Bronchial epithelial cell (primary cell): Measurements from ENCODE around the gene NTF4. TPM values are rescaled to one million over a fixed set of nuclear protein-coding genes. Genes with fewer than 3 reads are reported as not detected.
"Not testable (repeated sequence)": the region's sequence is repeated elsewhere in the genome, so short reads cannot be mapped to it uniquely, and the experiment has no call there.

Experiments used
- DNase-seq: peaks from one replicate; pipeline ENCODE4 v3.0.0-alpha.2; 2010; ENCODE audit warnings: low read depth
- FAIRE-seq: peaks from 2 replicates; lab custom pipeline; 2011; peaks lifted over from hg19 to GRCh38; lab: Jason Lieb, UNC
- H3K27me3 ChIP-seq: 2 replicates; pipeline ENCODE4 v1.5.1; 2011; ENCODE audit warnings: low read length; ENCODE audit not compliant: control insufficient read depth, insufficient read depth
- H3K36me3 ChIP-seq: 2 replicates; pipeline ENCODE4 v1.5.1; 2011; ENCODE audit warnings: low read length; ENCODE audit not compliant: control insufficient read depth, insufficient read depth
- H3K4me3 ChIP-seq: 2 replicates; pipeline ENCODE4 v1.5.1; 2011; ENCODE audit warnings: mild to moderate bottlenecking, low read depth, low read length, control low read depth
- total RNA-seq: library from RNA; depleted of rRNA; stranded (reverse); fragments of >200 nt; gene quantifications from 2 replicates; pipeline ENCODE4 v1.2.1, GENCODE V29; 2014
- TF ChIP-seq, protein P1 (sequence below): IDR thresholded peaks from 2 replicates; pipeline ENCODE4 v1.5.1; 2011; ENCODE audit warnings: mild to moderate bottlenecking, moderate library complexity, low read length, control low read depth, inconsistent platforms; ENCODE audit not compliant: insufficient read depth, severe bottlenecking

Gene NTF4
- total RNA-seq, 1 donor from 2014 or later = 3.2 TPM

DNA sequence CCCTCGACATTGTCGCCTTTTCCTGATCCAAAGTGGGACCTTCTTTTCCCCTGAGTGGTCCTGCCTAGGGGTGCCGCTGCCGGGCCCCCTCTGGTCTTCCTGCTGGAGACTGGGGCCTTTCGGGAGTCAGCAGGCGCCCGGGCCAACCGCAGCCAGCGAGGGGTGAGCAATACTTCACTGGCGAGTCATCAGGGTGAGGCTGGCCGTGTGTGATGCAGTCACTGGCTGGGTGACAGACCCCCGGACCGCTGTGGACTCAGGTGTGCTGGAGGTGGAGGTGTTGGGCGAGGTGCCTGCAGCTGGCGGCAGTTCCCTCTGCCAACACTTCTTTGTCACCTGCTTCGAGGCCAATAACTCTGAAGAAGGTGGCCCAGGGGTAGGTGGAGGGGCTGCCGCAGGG, 22.4 kb downstream of the NTF4 start:
- DNase-seq = peak; percentile 66
- H3K4me3 ChIP-seq = no peak overlapping the region
- no peaks in the 10 kb centered on the region for H3K36me3 ChIP-seq
- no peaks in the 10 kb centered on the region for H3K27me3 ChIP-seq
- TF ChIP-seq, protein P1, sequence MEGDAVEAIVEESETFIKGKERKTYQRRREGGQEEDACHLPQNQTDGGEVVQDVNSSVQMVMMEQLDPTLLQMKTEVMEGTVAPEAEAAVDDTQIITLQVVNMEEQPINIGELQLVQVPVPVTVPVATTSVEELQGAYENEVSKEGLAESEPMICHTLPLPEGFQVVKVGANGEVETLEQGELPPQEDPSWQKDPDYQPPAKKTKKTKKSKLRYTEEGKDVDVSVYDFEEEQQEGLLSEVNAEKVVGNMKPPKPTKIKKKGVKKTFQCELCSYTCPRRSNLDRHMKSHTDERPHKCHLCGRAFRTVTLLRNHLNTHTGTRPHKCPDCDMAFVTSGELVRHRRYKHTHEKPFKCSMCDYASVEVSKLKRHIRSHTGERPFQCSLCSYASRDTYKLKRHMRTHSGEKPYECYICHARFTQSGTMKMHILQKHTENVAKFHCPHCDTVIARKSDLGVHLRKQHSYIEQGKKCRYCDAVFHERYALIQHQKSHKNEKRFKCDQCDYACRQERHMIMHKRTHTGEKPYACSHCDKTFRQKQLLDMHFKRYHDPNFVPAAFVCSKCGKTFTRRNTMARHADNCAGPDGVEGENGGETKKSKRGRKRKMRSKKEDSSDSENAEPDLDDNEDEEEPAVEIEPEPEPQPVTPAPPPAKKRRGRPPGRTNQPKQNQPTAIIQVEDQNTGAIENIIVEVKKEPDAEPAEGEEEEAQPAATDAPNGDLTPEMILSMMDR = no peak
- no peak for FAIRE-seq

DNA sequence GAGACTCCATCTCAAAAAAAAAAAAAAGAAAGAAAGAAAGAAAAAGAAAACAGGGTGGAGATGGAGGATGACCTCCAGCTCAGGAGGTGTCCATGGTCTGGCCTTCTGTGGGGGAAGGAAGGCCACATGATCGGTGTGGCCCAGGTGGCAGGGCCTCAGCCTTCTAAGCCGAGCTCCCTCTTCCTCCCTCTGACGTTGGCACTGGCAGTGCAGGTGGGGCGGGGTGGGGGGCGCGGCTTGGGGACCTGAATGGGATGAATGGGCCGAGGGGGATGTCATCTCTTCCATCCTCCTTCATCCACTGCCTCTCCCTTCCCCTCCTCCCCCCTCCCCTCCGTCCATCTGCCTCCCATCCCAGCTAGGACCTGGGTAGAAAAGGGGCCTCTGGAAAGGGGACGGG, 24.9 kb downstream of the NTF4 start:
- FAIRE-seq, H3K4me3 ChIP-seq, DNase-seq, H3K27me3 ChIP-seq, H3K36me3 ChIP-seq: not testable (repeated sequence)

DNA sequence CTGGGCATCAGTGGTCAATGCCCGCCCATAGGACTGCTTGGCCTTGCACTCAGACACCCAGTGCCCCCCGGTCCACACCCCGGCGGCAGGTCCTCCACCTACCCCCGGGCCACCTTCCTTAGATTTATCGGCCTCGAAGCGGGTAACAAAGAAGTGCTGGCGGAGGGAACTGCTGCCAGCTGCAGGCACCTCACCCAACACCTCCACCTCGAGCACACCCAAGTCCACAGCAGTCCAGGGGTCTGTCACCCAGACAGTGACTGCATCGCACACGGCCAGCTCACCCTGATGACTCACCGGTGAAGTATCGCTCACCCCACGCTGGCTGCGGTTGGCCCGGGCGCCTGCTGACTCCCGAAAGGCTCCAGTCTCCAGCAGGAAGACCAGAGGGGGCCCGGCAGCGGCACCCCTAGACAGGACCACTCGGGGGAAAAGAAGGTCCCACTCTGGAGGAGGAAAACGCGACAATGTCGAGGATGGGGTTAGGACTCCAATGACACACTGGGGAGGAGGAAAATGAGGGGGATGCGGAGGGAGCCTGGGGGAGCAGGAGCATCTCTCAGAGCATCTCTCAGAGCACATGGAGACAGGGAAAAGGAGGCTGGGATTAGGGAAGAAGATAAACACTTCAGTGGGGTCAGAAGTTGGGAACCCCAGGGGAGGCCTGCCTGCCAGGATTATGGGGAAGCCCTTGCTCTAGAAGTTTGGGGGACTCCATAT, 25.9 kb downstream of the NTF4 start:
- DNase-seq = peak; percentile 50

DNA sequence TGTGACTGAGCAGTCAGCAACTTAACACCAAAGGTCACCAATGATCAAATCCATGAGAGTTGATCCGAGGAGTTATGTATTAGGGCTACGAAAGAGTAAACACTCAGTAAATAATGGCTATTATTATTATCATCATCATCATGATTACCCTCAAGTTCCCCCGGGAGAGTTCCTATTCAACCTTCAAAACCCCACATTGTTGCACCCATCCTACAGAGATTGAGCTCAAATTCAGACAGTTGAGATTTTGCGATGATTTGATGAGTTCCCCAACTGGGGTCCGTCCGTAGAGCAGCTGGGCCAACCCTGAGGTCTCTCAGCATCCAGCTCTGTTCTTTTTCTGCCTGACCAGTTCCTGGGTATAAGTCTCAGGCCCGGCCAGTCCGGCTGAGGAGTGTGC, 26.5 kb downstream of the NTF4 start:
- not testable (repeated sequence) for FAIRE-seq, H3K4me3 ChIP-seq, H3K27me3 ChIP-seq, H3K36me3 ChIP-seq, DNase-seq

More for the DNA sequence above, 25.9 kb downstream of the NTF4 start:
- not testable (repeated sequence) for H3K4me3 ChIP-seq, H3K36me3 ChIP-seq, H3K27me3 ChIP-seq, FAIRE-seq

DNA sequence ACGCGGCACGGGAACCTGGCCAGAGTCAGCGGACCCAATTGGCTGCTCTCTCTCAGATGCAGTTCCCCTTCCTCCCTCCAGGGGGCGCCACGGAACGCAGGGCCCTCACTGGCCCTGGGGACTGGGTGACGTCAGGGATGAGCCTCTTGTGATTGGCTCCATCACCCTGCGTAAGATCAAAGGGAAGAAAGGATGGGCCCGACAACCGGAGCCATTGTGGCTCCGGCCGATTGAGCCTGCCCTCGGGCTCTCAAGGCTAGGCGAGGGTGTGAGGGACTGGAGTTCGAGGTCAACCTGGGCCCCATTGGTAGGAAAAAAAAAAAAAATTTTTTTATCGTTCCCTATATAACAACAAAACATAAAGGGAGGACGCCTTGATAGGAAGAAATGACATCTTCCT, 27.8 kb downstream of the NTF4 start, which contains the start of gene CGB1:
Gene CGB1 (minus strand): TSS at position 81 of the 400 bp plus-strand sequence. CDS start 184 bp downstream, outside the sequence.
- TF ChIP-seq, protein P1 = peak; percentile 47
- not testable (repeated sequence) for DNase-seq, H3K4me3 ChIP-seq, FAIRE-seq, H3K36me3 ChIP-seq, H3K27me3 ChIP-seq

DNA sequence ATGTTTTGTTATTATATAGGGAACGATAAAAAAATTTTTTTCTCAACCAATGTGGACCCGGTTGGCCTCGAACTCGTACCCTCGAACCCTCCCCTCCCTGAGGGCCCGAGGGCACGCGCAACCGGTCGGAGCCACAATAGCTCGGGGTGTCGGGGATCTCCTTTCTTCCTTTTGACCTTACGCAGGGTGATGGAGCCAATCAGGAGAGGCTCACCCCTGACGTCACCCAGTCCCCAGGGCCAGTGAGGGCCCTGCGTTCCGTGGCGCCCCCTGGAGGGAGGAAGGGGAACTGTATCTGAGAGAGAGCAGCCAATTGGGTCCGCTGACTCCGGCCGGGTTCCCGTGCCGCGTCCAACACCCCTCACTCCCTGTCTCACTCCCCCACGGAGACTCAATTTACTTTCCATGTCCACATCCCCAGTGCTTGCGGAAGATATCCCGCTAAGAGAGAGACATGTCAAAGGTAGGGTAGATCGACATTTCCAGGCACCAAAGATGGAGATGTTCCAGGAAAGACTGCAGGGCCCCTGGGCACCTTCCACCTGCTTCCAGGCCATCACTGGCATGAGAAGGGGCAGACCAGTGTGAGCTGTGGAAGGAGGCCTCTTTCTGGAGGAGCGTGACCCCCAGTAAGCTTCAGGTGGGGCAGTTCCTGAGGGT, 32.8 kb downstream of the NTF4 start, which contains the start of gene CGB2:
Gene CGB2 (plus strand): TSS at position 249 of the 660 bp plus-strand sequence. CDS start 206 bp downstream, at position 455.
- H3K27me3 ChIP-seq, H3K36me3 ChIP-seq, DNase-seq, FAIRE-seq, H3K4me3 ChIP-seq: not testable (repeated sequence)
- TF ChIP-seq, protein P1 = peak; percentile 24

DNA sequence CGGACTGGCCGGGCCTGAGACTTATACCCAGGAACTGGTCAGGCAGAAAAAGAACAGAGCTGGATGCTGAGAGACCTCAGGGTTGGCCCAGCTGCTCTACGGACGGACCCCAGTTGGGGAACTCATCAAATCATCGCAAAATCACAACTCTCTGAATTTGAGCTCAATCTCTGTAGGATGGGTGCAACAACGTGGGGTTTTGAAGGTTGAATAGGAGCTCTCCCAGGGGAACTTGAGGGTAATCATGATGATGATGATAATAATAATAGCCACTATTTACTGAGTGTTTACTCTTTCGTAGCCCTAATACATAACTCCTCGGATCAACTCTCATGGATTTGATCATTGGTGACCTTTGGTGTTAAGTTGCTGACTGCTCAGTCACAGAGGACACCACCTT, 34.3 kb downstream of the NTF4 start:
- DNase-seq, FAIRE-seq, H3K36me3 ChIP-seq, H3K27me3 ChIP-seq, H3K4me3 ChIP-seq: not testable (repeated sequence)

DNA sequence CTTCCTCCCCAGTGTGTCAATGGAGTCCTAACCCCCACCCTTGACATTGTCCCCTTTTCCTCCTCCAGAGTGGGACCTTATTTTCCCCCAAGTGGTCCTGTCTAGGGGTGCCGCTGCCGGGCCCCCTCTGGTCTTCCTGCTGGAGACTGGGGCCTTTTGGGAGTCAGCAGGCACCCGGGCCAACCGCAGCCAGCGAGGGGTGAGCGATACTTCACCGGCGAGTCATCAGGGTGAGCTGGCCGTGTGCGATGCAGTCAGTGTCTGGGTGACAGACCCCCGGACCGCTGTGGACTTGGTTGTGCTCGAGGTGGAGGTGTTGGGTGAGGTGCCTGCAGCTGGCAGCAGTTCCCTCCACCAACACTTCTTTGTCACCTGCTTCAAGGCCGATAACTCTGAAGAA, 34.9 kb downstream of the NTF4 start:
- not testable (repeated sequence) for H3K36me3 ChIP-seq, H3K27me3 ChIP-seq, DNase-seq, H3K4me3 ChIP-seq, FAIRE-seq

DNA sequence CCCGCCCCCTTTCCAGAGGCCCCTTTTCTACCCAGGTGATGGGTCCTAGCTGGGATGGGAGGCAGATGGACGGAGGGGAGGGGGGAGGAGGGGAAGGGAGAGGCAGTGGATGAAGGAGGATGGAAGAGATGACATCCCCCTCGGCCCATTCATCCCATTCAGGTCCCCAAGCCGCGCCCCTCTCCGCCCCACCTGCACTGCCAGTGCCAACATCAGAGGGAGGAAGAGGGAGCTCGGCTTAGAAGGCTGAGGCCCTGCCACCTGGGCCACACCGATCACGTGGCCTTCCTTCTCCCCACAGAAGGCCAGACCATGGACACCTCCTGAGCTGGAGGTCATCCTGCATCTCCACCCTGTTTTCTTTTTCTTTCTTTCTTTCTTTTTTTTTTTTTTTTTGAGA, 35.9 kb downstream of the NTF4 start:
- H3K36me3 ChIP-seq, FAIRE-seq, H3K4me3 ChIP-seq, DNase-seq, H3K27me3 ChIP-seq: not testable (repeated sequence)

DNA sequence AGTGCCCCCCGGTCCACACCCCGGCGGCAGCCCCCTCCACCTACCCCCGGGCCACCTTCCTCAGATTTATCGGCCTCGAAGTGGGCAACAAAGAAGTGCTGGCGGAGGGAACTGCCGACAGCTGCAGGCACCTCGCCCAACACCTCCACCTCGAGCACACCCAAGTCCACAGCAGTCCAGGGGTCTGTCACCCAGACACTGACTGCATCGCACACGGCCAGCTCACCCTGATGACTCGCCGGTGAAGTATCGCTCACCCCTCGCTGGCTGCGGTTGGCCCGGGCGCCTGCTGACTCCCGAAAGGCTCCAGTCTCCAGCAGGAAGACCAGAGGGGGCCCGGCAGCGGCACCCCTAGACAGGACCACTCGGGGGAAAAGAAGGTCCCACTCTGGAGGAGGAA, 39.0 kb downstream of the NTF4 start:
- DNase-seq, H3K27me3 ChIP-seq, H3K4me3 ChIP-seq, H3K36me3 ChIP-seq, FAIRE-seq: not testable (repeated sequence)

DNA sequence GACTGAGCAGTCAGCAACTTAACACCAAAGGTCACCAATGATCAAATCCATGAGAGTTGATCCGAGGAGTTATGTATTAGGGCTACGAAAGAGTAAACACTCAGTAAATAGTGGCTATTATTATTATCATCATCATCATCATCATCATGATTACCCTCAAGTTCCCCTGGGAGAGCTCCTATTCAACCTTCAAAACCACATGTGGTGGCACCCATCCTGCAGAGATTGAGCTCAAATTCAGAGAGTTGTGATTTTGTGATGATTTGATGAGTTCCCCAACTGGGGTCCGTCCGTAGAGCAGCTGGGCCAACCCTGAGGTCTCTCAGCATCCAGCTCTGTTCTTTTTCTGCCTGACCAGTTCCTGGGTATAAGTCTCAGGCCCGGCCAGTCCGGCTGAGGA, 39.5 kb downstream of the NTF4 start:
- H3K4me3 ChIP-seq, DNase-seq, H3K27me3 ChIP-seq, FAIRE-seq, H3K36me3 ChIP-seq: not testable (repeated sequence)
